GM12878 (cell line): ENCODE measurements around the gene A3GALT2. TPM values are rescaled to one million over a fixed set of nuclear protein-coding genes. Genes with fewer than 3 reads are reported as not detected.

Experiments used
- ATAC-seq: fragments of 200-7000 bp; cut with Tn5 transposase; 3 replicates; pipeline ENCODE4 v1.9.1; 2020; ENCODE audit warnings: mild to moderate bottlenecking, moderate library complexity
- BruUV-seq: library from RNA; stranded (reverse); fragments of 400-500 nt; replicated peaks from 2 replicates; lab custom pipeline; 2021; lab: Mats Ljungman, UMichigan
- CTCF ChIA-PET: fragments of 300-600 bp; sonication (Branson Sonifier 250); formaldehyde crosslinking; extraction: SDS; loops from one replicate; lab custom pipeline; 2021; ENCODE audit warnings: inconsistent platforms; lab: Yijun Ruan, JAX
- POLR2A ChIA-PET: fragments of 350-600 bp; formaldehyde crosslinking; extraction: SDS; loops from one replicate; lab custom pipeline; 2021; ENCODE audit warnings: inconsistent platforms; lab: Charles Lee
- RAD21 ChIA-PET: fragments of 300-600 bp; sonication (Branson Sonifier 250); formaldehyde crosslinking; loops from one replicate; lab custom pipeline; 2023; ENCODE audit warnings: antibody characterized with exemption; ENCODE audit not compliant: unreplicated experiment; lab: Charles Lee
- SMC1A ChIA-PET: fragments of 300-600 bp; sonication (Branson Sonifier 250); formaldehyde crosslinking; loops from one replicate; lab custom pipeline; 2023; ENCODE audit not compliant: unreplicated experiment, uncharacterized antibody; lab: Charles Lee
- DNase-seq: peaks from one replicate; pipeline ENCODE4 v3.0.0-alpha.2; 2011; ENCODE audit warnings: low read depth, low spot score
- FAIRE-seq: peaks from 3 replicates; lab custom pipeline; 2011; peaks lifted over from hg19 to GRCh38; lab: Jason Lieb, UNC
- H2AFZ ChIP-seq: 2 replicates; pipeline ENCODE4 v1.6.0; 2011; ENCODE audit warnings: low read depth, low read length, control low read depth; ENCODE audit not compliant: control insufficient read depth
- H3K27ac ChIP-seq: 2 replicates; pipeline ENCODE4 v1.5.1; 2011; ENCODE audit warnings: control low read depth; ENCODE audit not compliant: control insufficient read depth, insufficient read depth
- H3K27me3 ChIP-seq, 2 experiments: replicated peaks in 1 of 2; 2 replicates each; pipeline versions ENCODE4 v1.6.0 to v1.6.1; 2011; ENCODE audit warnings: low read length in 1 of 2; ENCODE audit not compliant: control insufficient read depth in 2 of 2, insufficient read depth in 2 of 2
- H3K36me3 ChIP-seq, 2 experiments: 2 replicates each; pipeline ENCODE4 v1.5.1; 2011; ENCODE audit warnings: low read length in 1 of 2; ENCODE audit not compliant: control insufficient read depth in 2 of 2, insufficient read depth in 2 of 2
- H3K4me1 ChIP-seq: 2 replicates; pipeline ENCODE4 v1.6.1; 2011; ENCODE audit warnings: mild to moderate bottlenecking, low read length, moderate library complexity, mixed read lengths; ENCODE audit not compliant: control insufficient read depth, insufficient read depth
- H3K4me2 ChIP-seq: 2 replicates; pipeline ENCODE4 v1.6.0; 2011; ENCODE audit warnings: control low read depth; ENCODE audit not compliant: control insufficient read depth, insufficient read depth
- H3K4me3 ChIP-seq: fragments of 200-600 bp; sonication (generic); 2 replicates; pipeline ENCODE4 v1.5.1; 2016
- H3K79me2 ChIP-seq: 2 replicates; pipeline ENCODE4 v1.6.0; 2011; ENCODE audit warnings: low read length; ENCODE audit not compliant: control insufficient read depth, insufficient read depth
- H3K9ac ChIP-seq: 2 replicates; pipeline ENCODE4 v1.8.0; 2011; ENCODE audit warnings: low read length, control low read depth, mixed read lengths; ENCODE audit not compliant: control insufficient read depth, insufficient read depth
- H3K9me3 ChIP-seq: replicated peaks from 3 replicates; pipeline ENCODE4 v1.5.1; 2011; ENCODE audit warnings: mild to moderate bottlenecking, low read length; ENCODE audit not compliant: control insufficient read depth, insufficient read depth
- H4K20me1 ChIP-seq: 2 replicates; pipeline ENCODE4 v1.6.0; 2011; ENCODE audit not compliant: control insufficient read depth, insufficient read depth
- ASH2L ChIP-seq: fragments of 300-600, 200-600 bp; sonication (generic); IDR thresholded peaks from 2 replicates; pipeline ENCODE4 v1.6.1; 2017; ENCODE audit warnings: low read depth, mild to moderate bottlenecking, borderline replicate concordance
- CREB1 ChIP-seq: IDR thresholded peaks from 2 replicates; pipeline ENCODE4 v1.6.1; 2012; ENCODE audit warnings: low read depth, mild to moderate bottlenecking, inconsistent platforms
- FOXM1 ChIP-seq: IDR thresholded peaks from 2 replicates; pipeline ENCODE4 v1.6.1; 2012; ENCODE audit warnings: low read depth, mild to moderate bottlenecking, inconsistent platforms, low read length, moderate library complexity
- HCFC1 ChIP-seq: fragments of 150-350 bp; IDR thresholded peaks from 2 replicates; pipeline ENCODE4 v1.6.1; 2014; ENCODE audit warnings: low read length
- MYB ChIP-seq: fragments of 150-350 bp; IDR thresholded peaks from 2 replicates; pipeline ENCODE4 v1.6.1; 2014; ENCODE audit warnings: mild to moderate bottlenecking, low read depth, low read length, borderline replicate concordance
- NFIC ChIP-seq: IDR thresholded peaks from 2 replicates; pipeline ENCODE4 v1.6.1; 2012; ENCODE audit warnings: low read depth, mild to moderate bottlenecking, inconsistent platforms, low read length, moderate library complexity
- NFXL1 ChIP-seq: fragments of 450-650 bp; IDR thresholded peaks from 2 replicates; pipeline ENCODE4 v1.6.1; 2017; ENCODE audit warnings: antibody characterized with exemption, mild to moderate bottlenecking, borderline replicate concordance
- PAX5 ChIP-seq: IDR thresholded peaks from 2 replicates; pipeline ENCODE4 v1.6.1; 2011; ENCODE audit warnings: low read depth, low read length, borderline replicate concordance
- RAD21 ChIP-seq: IDR thresholded peaks from 2 replicates; pipeline ENCODE4 v1.6.1; 2011; ENCODE audit warnings: mild to moderate bottlenecking, low read depth, low read length, moderate library complexity; ENCODE audit not compliant: insufficient read depth
- RB1 ChIP-seq: fragments of 450-650 bp; formaldehyde crosslinking; IDR thresholded peaks from 2 replicates; pipeline ENCODE4 v1.6.1; 2017; ENCODE audit warnings: mild to moderate bottlenecking, borderline replicate concordance
- RELA ChIP-seq: fragments of 450-650 bp; IDR thresholded peaks from 2 replicates; pipeline ENCODE4 v1.8.0; 2014; ENCODE audit warnings: borderline replicate concordance; ENCODE audit not compliant: partially characterized antibody
- SIN3A ChIP-seq: IDR thresholded peaks from 2 replicates; pipeline ENCODE4 v1.6.1; 2012; ENCODE audit warnings: low read depth, low read length, improper control_type of control experiment
- SMARCA5 ChIP-seq: fragments of 450-650 bp; IDR thresholded peaks from 2 replicates; pipeline ENCODE4 v1.6.1; 2017; ENCODE audit warnings: mild to moderate bottlenecking
- SMC3 ChIP-seq: IDR thresholded peaks from 2 replicates; pipeline ENCODE4 v1.6.1; 2011; ENCODE audit warnings: low read length, improper control_type of control experiment, borderline replicate concordance
- TAF1 ChIP-seq: IDR thresholded peaks from 2 replicates; pipeline ENCODE4 v1.6.1; 2011; ENCODE audit warnings: mild to moderate bottlenecking, low read depth, low read length, borderline replicate concordance
- TCF7 ChIP-seq: IDR thresholded peaks from 2 replicates; pipeline ENCODE4 v1.6.1; 2014; ENCODE audit warnings: antibody characterized with exemption, borderline replicate concordance
- YY1 ChIP-seq: IDR thresholded peaks from 2 replicates; pipeline ENCODE4 v1.6.1; 2011; ENCODE audit warnings: low read depth, mild to moderate bottlenecking, low read length
- ZNF207 ChIP-seq: fragments of 450-650 bp; IDR thresholded peaks from 2 replicates; pipeline ENCODE4 v1.6.1; 2014; ENCODE audit warnings: antibody characterized with exemption, mild to moderate bottlenecking, borderline replicate concordance
- WGBS: methylation state at CpG from one replicate; pipeline ENCODE4 v1.1.6; 2016; ENCODE audit warnings: low lambda C conversion rate; ENCODE audit not compliant: insufficient replicate concordance, insufficient coverage; ENCODE audit errors: missing lambda C conversion rate; 5-methylcytosine and 5-hydroxymethylcytosine counted together
- in situ Hi-C: fragments of 300-500 bp; cut with MboI; formaldehyde crosslinking; loops from 9 replicates; pipeline ENCODE4 v1.14.3; 2018; ENCODE audit warnings: mixed read lengths
- intact Hi-C: fragments of 100-400 bp; cut with micrococcal nuclease; formaldehyde crosslinking; loops from one replicate; pipeline ENCODE4 v1.14.2; 2022; ENCODE audit not compliant: unreplicated experiment
- polyA plus RNA-seq, 11 experiments: library from polyadenylated mRNA; depleted of rRNA in 4 of 11; unstranded in 6 of 11; stranded (reverse) in 5 of 11; fragments of >200 nt; fragmentation: Nextera tagmentation in 4 of 11; fragmentation: Illumina TruSeq in 1 of 11; extraction: Ambion mirVana in 4 of 11; extraction: Trizol in 1 of 11; gene quantifications; 1 replicate in 1 of 11; 2 replicates in 10 of 11; pipeline versions ENCODE4 v1.2.1 to v1.2.3, GENCODE V29; 2011 to 2016; ENCODE audit warnings: inconsistent platforms in 2 of 11, missing spikeins in 2 of 11, low read depth in 1 of 11
- total RNA-seq, 4 experiments: library from RNA; depleted of rRNA in 3 of 4; stranded (reverse); fragments of >200 nt in 3 of 4; fragmentation: Illumina TruSeq in 1 of 4; extraction: Trizol in 1 of 4; gene quantifications; 2 replicates each; pipeline versions ENCODE4 v1.2.1 to v1.2.3, GENCODE V29; 2013 to 2021
- TF ChIP-seq, protein P1 (sequence below): fragments of 450-650 bp; IDR thresholded peaks from 2 replicates; pipeline ENCODE4 v1.6.1; 2014; ENCODE audit warnings: mild to moderate bottlenecking
- TF ChIP-seq, protein P2 (sequence below), 3 experiments: IDR thresholded peaks in 2 of 3; conservative IDR thresholded peaks in 1 of 3; 2 replicates each; pipeline ENCODE4 v1.5.1; 2011; ENCODE audit warnings: low read depth in 3 of 3, low read length in 3 of 3, mild to moderate bottlenecking in 3 of 3, control low read depth in 2 of 3, moderate library complexity in 2 of 3, inconsistent platforms in 1 of 3, mixed read lengths in 1 of 3; ENCODE audit not compliant: control insufficient read depth in 2 of 3, insufficient read depth in 1 of 3; ENCODE audit errors: extremely low read depth in 1 of 3

The A3GALT2 gene
- total and polyA plus RNA-seq, 10 of the 15 experiments (the other 5 are each of a cell fraction or from before 2014, with no cell fraction given), result not detected

DNA sequence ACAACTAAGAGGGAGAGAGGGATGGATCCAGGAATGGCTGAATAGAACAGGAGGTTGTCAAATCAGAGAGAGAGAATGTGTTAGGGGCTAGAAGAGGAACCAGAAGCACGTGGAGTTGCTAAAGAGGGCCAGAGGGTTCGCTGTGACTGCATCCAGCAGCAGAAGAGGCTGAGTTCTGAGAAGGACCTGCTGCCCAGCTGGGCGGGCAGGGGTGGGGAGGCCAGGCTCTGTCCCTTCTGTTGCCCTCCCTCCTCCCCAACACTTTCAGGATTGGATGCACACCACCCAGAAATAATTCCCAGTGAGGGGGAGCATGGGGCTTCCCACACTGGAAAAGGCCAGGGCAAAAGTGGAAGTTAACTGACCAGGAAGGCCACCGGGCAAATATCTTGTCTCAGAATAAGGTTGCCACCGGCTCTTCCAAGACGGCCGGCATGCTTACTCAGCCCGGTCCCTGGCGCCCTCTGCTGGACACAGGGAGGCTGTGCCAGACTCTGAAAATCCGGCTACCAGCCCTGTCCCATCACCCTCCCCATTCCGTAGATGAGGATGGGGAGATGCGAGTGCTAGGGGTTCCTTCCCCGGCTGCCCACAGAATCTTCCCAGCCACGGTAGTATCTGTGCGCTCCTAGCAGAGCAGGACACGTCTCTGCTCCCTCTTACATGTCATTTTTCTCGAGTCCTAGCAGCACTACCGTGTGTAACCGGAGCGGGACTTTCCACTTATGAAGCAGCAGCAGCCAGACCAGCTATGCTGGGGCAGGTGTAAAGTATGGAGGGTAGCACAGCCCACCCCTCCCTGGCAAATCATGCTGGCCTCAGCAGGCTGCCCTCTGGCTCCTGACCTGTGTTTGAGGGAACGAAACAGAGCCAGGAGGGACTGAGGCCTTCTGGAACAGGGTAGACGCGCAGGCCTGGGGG, 46.8 kb upstream of the A3GALT2 start:
- Histone ChIP-seq H3K9ac (no peak overlapping the region), H3K27me3 (peaks cover 0 to 6% of the 10 kb centered on the region in 2 experiments; a peak in 1 of 4 replicates), H3K27ac (no peak overlapping the region), H3K4me2 (no peak overlapping the region), H3K36me3 (no peaks in the 10 kb centered on the region), H3K9me3 (no peaks in the 10 kb centered on the region), H2AFZ (no peak overlapping the region), H3K79me2 (no peaks in the 10 kb centered on the region), H4K20me1 (no peaks in the 10 kb centered on the region), H3K4me1 (no peaks in the 10 kb centered on the region), H3K4me3 (no peak overlapping the region)
- in situ Hi-C loops (loop anchor here (5.0 kb wide), 2 partner anchors 70 to 100 kb away; no protein-coding TSS in a partner anchor), intact Hi-C loops (loop anchor here (1.0 to 5.0 kb wide), 4 partner anchors 72 to 255 kb away; no protein-coding TSS in a partner anchor)
- CTCF ChIA-PET, result interaction anchor here (0.9 to 3.0 kb wide), 6 partner anchors 17 to 272 kb away, joined by 3 to 35 read pairs (median 8); partner anchors contain the start of gene ZSCAN20
- WGBS, result 29% methylated on average over 23 of the region's 23 CpGs
- SMC1A ChIA-PET, result interaction anchor here (1.2 to 8.5 kb wide), 3 partner anchors 71 to 103 kb away, joined by 3 to 71 read pairs (median 15); no protein-coding TSS in a partner anchor
- BruUV-seq, result no TSS peak
- POLR2A ChIA-PET, result no interaction called here
- RAD21 ChIA-PET, result interaction anchor here (1.2 to 3.1 kb wide), 5 partner anchors 72 to 104 kb away, joined by 3 to 13 read pairs (median 11); no protein-coding TSS in a partner anchor
- DNase-seq, result no peak
- peak; percentile 97 for ATAC-seq
- FAIRE-seq, result peak; percentile 73
- TF ChIP-seq RELA (peak; percentile 33), ASH2L (no peak), CREB1 (no peak), PAX5 (no peak), RAD21 (peak; percentile 98), NFXL1 (no peak), YY1 (peak; percentile 53; the same call in 1 of the 2 replicates), FOXM1 (peak; percentile 14; the same call in 1 of the 2 replicates), RB1 (0 out of 2 replicates have a peak, but pooled peaks have one; percentile 57), HCFC1 (no peak), SIN3A (no peak), TAF1 (no peak), SMARCA5 (0 out of 2 replicates have a peak, but pooled peaks have one; percentile 34), TCF7 (no peak), ZNF207 (no peak), MYB (no peak), NFIC (no peak), SMC3 (peak; percentile 97)
- TF ChIP-seq, protein P1, sequence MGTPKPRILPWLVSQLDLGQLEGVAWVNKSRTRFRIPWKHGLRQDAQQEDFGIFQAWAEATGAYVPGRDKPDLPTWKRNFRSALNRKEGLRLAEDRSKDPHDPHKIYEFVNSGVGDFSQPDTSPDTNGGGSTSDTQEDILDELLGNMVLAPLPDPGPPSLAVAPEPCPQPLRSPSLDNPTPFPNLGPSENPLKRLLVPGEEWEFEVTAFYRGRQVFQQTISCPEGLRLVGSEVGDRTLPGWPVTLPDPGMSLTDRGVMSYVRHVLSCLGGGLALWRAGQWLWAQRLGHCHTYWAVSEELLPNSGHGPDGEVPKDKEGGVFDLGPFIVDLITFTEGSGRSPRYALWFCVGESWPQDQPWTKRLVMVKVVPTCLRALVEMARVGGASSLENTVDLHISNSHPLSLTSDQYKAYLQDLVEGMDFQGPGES, result no peak
- TF ChIP-seq, protein P2, sequence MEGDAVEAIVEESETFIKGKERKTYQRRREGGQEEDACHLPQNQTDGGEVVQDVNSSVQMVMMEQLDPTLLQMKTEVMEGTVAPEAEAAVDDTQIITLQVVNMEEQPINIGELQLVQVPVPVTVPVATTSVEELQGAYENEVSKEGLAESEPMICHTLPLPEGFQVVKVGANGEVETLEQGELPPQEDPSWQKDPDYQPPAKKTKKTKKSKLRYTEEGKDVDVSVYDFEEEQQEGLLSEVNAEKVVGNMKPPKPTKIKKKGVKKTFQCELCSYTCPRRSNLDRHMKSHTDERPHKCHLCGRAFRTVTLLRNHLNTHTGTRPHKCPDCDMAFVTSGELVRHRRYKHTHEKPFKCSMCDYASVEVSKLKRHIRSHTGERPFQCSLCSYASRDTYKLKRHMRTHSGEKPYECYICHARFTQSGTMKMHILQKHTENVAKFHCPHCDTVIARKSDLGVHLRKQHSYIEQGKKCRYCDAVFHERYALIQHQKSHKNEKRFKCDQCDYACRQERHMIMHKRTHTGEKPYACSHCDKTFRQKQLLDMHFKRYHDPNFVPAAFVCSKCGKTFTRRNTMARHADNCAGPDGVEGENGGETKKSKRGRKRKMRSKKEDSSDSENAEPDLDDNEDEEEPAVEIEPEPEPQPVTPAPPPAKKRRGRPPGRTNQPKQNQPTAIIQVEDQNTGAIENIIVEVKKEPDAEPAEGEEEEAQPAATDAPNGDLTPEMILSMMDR (IDR thresholded peaks at IDR 0.05 in 2 of 3, conservative IDR thresholded peaks at IDR 0.05 in 1 of 3; ENCODE audit: control insufficient read depth in 2 of 3, extremely low read depth in 1 of 3, insufficient read depth in 1 of 3, low read depth in 3 of 3, low read length in 3 of 3), result peak; percentile 96 to 99 (median 97); a peak in 5 of 6 replicates
